MM.1S (cell line): ENCODE measurements around the gene GFOD2.

Source experiments
- DNase-seq: peaks from one replicate; pipeline ENCODE4 v3.0.0-alpha.2; 2015
- H2AFZ ChIP-seq: fragments of 300-600 bp; sonication (generic); 2 replicates; pipeline ENCODE4 v1.6.0; 2016; ENCODE audit warnings: antibody characterized with exemption, low read length
- H3F3A ChIP-seq: fragments of 300-600 bp; sonication (generic); 2 replicates; pipeline ENCODE4 v1.6.1; 2016; ENCODE audit warnings: mild to moderate bottlenecking, antibody characterized with exemption, low read length, moderate library complexity, mixed read lengths; ENCODE audit not compliant: insufficient read depth
- H3K27ac ChIP-seq: fragments of 300-600 bp; sonication (generic); 2 replicates; pipeline ENCODE4 v1.5.1; 2016; ENCODE audit warnings: mild to moderate bottlenecking, low read length
- H3K27me3 ChIP-seq: fragments of 300-600 bp; sonication (generic); replicated peaks from 2 replicates; pipeline ENCODE4 v1.6.0; 2016; ENCODE audit warnings: low read length; ENCODE audit not compliant: insufficient read depth
- H3K36me3 ChIP-seq: fragments of 300-600 bp; sonication (generic); replicated peaks from 2 replicates; pipeline ENCODE4 v1.6.1; 2016; ENCODE audit warnings: mild to moderate bottlenecking, low read length, mixed read lengths; ENCODE audit not compliant: insufficient read depth
- H3K4me1 ChIP-seq: fragments of 300-600 bp; sonication (generic); 2 replicates; pipeline ENCODE4 v1.6.1; 2016; ENCODE audit warnings: low read length, mixed read lengths
- H3K4me2 ChIP-seq: fragments of 300-600 bp; sonication (generic); 2 replicates; pipeline ENCODE4 v1.6.0; 2016; ENCODE audit warnings: low read depth, low read length
- H3K4me3 ChIP-seq: fragments of 300-600 bp; sonication (generic); 2 replicates; pipeline ENCODE4 v1.5.1; 2016; ENCODE audit warnings: low read length, mixed read lengths
- H3K79me2 ChIP-seq: fragments of 300-600 bp; sonication (generic); 2 replicates; pipeline ENCODE4 v1.6.1; 2016; ENCODE audit warnings: mixed run types, low read length, mixed read lengths
- H3K9ac ChIP-seq: fragments of 300-600 bp; sonication (generic); 2 replicates; pipeline ENCODE4 v1.6.1; 2016; ENCODE audit warnings: low read length, mixed read lengths
- H3K9me2 ChIP-seq: fragments of 300-600 bp; sonication (generic); replicated peaks from 2 replicates; pipeline ENCODE4 v1.6.1; 2016; ENCODE audit warnings: mild to moderate bottlenecking, low read length, mixed read lengths; ENCODE audit not compliant: insufficient read depth
- H3K9me3 ChIP-seq: fragments of 300-600 bp; sonication (generic); replicated peaks from 2 replicates; pipeline ENCODE4 v1.6.1; 2016; ENCODE audit warnings: mild to moderate bottlenecking, low read length, mixed read lengths; ENCODE audit not compliant: insufficient read depth
- H4K20me1 ChIP-seq: fragments of 300-600 bp; sonication (generic); 2 replicates; pipeline ENCODE4 v1.6.1; 2016; ENCODE audit warnings: mild to moderate bottlenecking, low read length, moderate library complexity, mixed read lengths; ENCODE audit not compliant: insufficient read depth
- CTCF ChIP-seq: fragments of 300-600 bp; sonication (generic); IDR thresholded peaks from 2 replicates; pipeline ENCODE4 v1.5.1; 2016; ENCODE audit warnings: antibody characterized with exemption, low read length, mixed read lengths
- EZH2 ChIP-seq: fragments of 300-600 bp; sonication (generic); optimal IDR thresholded peaks from 2 replicates; pipeline ENCODE3; 2017; ENCODE audit warnings: low read depth, mild to moderate bottlenecking, antibody characterized with exemption, low read length, mixed read lengths
- EZH2phosphoT487 ChIP-seq: fragments of 300-600 bp; sonication (generic); IDR thresholded peaks from 2 replicates; pipeline ENCODE4 v1.6.1; 2018; ENCODE audit warnings: antibody characterized with exemption, low read length

The GFOD2 gene

GRCh38 chr16:67716097-67716496 is 3.0 kb downstream of the GFOD2 start:
- no peaks in the 10 kb centered on the region for H4K20me1 ChIP-seq
- H3K9me2 ChIP-seq, result no peaks in the 10 kb centered on the region

GRCh38 chr16:67714522-67714921 is 4.6 kb downstream of the GFOD2 start:
- Histone ChIP-seq H3K36me3 (no peaks in the 10 kb centered on the region), H3K4me2 (no peak overlapping the region), H3K79me2 (peaks cover 75% of the 10 kb centered on the region), H3K4me1 (peaks cover 8% of the 10 kb centered on the region; the same call in 1 of the 2 replicates), H3K9me3 (no peaks in the 10 kb centered on the region), H2AFZ (no peak overlapping the region), H3K4me3 (no peak overlapping the region), H3K9ac (no peak overlapping the region), H3K27me3 (no peaks in the 10 kb centered on the region), H3F3A (no peaks in the 10 kb centered on the region), H3K9me2 (no peaks in the 10 kb centered on the region), H4K20me1 (0 out of 2 replicates have a peak, but pooled peaks cover 2% of the 10 kb centered on the region), H3K27ac (no peak overlapping the region)
- no peak for TF ChIP-seq CTCF
- TF ChIP-seq EZH2phosphoT487, result no peak
- no peak for TF ChIP-seq EZH2
- DNase-seq, result no peak

More at GRCh38 chr16:67716097-67716496, 3.0 kb downstream of the GFOD2 start:
- DNase-seq, result no peak
- TF ChIP-seq EZH2phosphoT487, result no peak
- TF ChIP-seq EZH2, result no peak
- TF ChIP-seq CTCF, result no peak
- Histone ChIP-seq H3K4me3 (no peak overlapping the region), H2AFZ (no peak overlapping the region), H3K36me3 (no peaks in the 10 kb centered on the region), H3K9ac (no peak overlapping the region), H3K9me3 (no peaks in the 10 kb centered on the region), H3K27ac (no peak overlapping the region), H3K4me2 (no peak overlapping the region), H3F3A (no peaks in the 10 kb centered on the region; the same call in 1 of the 2 replicates), H3K79me2 (peaks cover 74% of the 10 kb centered on the region), H3K4me1 (peaks cover 15% of the 10 kb centered on the region; the same call in 1 of the 2 replicates), H3K27me3 (no peaks in the 10 kb centered on the region)

- no peaks in the 10 kb centered on the region for H3K36me3 ChIP-seq
These were observed 5.4 kb downstream of the GFOD2 start for GRCh38 chr16:67713647-67714273.

More at GRCh38 chr16:67713647-67714273, 5.4 kb downstream of the GFOD2 start:
- Histone ChIP-seq H2AFZ (no peak overlapping the region), H3K27me3 (no peaks in the 10 kb centered on the region), H3K9me3 (no peaks in the 10 kb centered on the region), H3K4me2 (no peak overlapping the region), H4K20me1 (0 out of 2 replicates have a peak, but pooled peaks cover 2% of the 10 kb centered on the region), H3K27ac (no peak overlapping the region), H3K4me3 (no peak overlapping the region), H3K9me2 (no peaks in the 10 kb centered on the region), H3K4me1 (peaks cover 8% of the 10 kb centered on the region; the same call in 1 of the 2 replicates), H3K79me2 (peaks cover 75% of the 10 kb centered on the region), H3K9ac (no peak overlapping the region), H3F3A (no peaks in the 10 kb centered on the region)
- no peak for DNase-seq
- TF ChIP-seq EZH2phosphoT487, result no peak
- TF ChIP-seq EZH2, result no peak
- TF ChIP-seq CTCF, result no peak
